ENCODE measurements around the gene ADAM29.
"Not testable (repeated sequence)": the region's sequence is repeated elsewhere in the genome, so short reads cannot be mapped to it uniquely, and the experiment has no call there.

GRCh38 chr4:174983870-174984269, 65.7 kb downstream of the ADAM29 start:
- not testable (repeated sequence) for TF ChIP-seq BRCA1 (IDR thresholded peaks at IDR 0.05; ENCODE audit: low read depth, low read length); CTCF (IDR thresholded peaks at IDR 0.05; ENCODE audit: control extremely low read depth in 1 of 3, insufficient read depth in 1 of 3, low read depth in 1 of 3, low read length in 3 of 3); POLR2A (IDR thresholded peaks at IDR 0.05; ENCODE audit: control extremely low read depth in 1 of 2, low read depth in 2 of 2, low read length in 2 of 2); CBX5 (IDR thresholded peaks at IDR 0.05; ENCODE audit: low read depth, low read length); EZH2 (IDR thresholded peaks at IDR 0.05; ENCODE audit: low read depth, low read length, severe bottlenecking); MAX (IDR thresholded peaks at IDR 0.05); MAFK (IDR thresholded peaks at IDR 0.05; ENCODE audit: low read depth, low read length); CREB1 (IDR thresholded peaks at IDR 0.05); GABPA (IDR thresholded peaks at IDR 0.05; ENCODE audit: borderline replicate concordance, insufficient read depth, low read length)

All from H1 (cell line).